ENCODE results near the gene KMT2E. TPM values are rescaled to one million over a fixed set of nuclear protein-coding genes. Genes with fewer than 3 reads are reported as not detected.

Gene KMT2E
- polyA plus RNA-seq, 2 of the 4 experiments (the other 2 are of a cell fraction) = 9.4 to 23.4 TPM

DNA sequence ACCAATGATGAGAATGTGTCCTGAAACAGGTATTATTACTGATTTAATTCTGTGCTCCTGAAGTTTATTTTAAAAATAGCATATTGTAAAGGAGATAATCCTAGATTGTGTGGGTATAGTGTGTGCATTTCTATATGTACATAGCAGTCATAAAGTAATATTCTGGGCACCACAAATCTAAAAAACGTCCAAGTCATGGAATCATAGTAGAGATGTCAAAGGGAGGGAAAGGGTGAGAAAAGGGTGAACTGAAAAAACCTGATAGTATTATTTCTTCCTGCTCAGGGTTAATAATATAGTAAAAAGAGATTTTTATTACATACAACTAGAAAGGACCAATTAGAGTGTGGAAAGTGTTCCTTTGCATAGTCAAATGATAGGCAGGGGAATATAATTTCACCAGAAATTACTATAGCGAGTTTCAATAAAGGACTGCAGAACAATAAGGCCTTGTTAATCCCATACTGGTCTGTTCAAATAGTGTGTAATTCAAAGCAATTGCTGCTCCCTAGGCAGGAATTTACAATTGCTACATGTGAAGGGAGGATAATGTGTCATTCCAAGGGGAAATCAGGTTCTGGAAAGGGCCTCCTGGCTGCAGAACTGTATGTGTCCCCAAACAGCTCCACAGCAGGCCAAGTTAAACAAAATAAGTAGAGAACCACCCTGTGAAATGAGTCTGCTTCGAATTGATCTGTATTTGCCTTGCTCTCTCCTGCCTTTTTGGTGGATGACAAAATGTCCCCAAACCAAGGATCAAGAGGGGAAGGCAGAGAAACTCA lies 42.5 kb upstream of the KMT2E start:
- ATAC-seq (peak; percentile 48 to 55; a peak in 3 of 6 replicates), FAIRE-seq (no peak), DNase-seq (ENCODE audit: low read depth in 1 of 2, low spot score in 1 of 2) (peak in 1 of 2 experiments; percentile 35)
- Histone ChIP-seq H3K4me3 (no peak overlapping the region), H3K27ac (no peak overlapping the region), H3K4me1 (no peaks in the 10 kb centered on the region), H3K4me2 (no peak overlapping the region), H3K9me3 (no peaks in the 10 kb centered on the region)
- TF ChIP-seq POLR2AphosphoS2 (conservative IDR thresholded peaks at IDR 0.05; ENCODE audit: low read length) (no peak), ZFP36 (IDR thresholded peaks at IDR 0.05; ENCODE audit: borderline replicate concordance, partially characterized antibody) (no peak), EHMT2 (IDR thresholded peaks at IDR 0.05; ENCODE audit: low read depth) (no peak), KDM5A (IDR thresholded peaks at IDR 0.05) (no peak), CEBPB (IDR thresholded peaks at IDR 0.05) (no peak)
- TF ChIP-seq, protein P1, sequence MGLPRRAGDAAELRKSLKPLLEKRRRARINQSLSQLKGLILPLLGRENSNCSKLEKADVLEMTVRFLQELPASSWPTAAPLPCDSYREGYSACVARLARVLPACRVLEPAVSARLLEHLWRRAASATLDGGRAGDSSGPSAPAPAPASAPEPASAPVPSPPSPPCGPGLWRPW (IDR thresholded peaks at IDR 0.05) = no peak
- CTCF ChIA-PET = interaction anchor here (1.1 to 2.2 kb wide), 4 partner anchors 8 to 12 kb away, joined by 3 to 19 read pairs (median 9); no protein-coding TSS in a partner anchor
- 36% methylated on average over 3 of the region's 3 CpGs for WGBS (ENCODE audit: missing lambda C conversion rate)
- POLR2A ChIA-PET = no interaction called here

DNA sequence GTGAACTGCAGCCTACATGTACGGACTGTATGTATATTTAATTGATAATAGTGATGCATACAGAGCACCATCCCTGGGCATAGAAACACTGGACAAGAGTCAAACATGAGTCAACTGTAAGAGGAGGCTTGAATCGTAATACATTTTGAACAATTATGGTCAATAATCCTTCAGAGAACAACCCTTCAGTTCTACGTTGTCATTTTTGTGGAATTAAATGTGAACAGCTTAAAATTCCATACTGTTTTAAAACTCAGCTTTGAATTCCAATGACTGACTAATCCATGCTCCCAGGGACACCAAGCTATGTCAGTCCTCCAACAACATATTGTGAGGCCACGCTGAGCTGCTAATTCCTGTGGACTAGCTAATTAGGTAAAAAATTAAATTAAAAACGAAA lies 41.5 kb upstream of the KMT2E start:
- ATAC-seq (no peak), DNase-seq (ENCODE audit: low read depth in 1 of 2, low spot score in 1 of 2) (no peak), FAIRE-seq (no peak)
- Histone ChIP-seq H3K27ac (no peak overlapping the region), H3K4me3 (no peak overlapping the region), H3K4me2 (no peak overlapping the region), H3K9me3 (no peaks in the 10 kb centered on the region), H3K4me1 (no peaks in the 10 kb centered on the region)
- ChIA-PET POLR2A (no interaction called here), CTCF (interaction anchor here (2.2 kb wide), 1 partner anchor 9 kb away, joined by 19 read pairs; no protein-coding TSS in a partner anchor)
- TF ChIP-seq FOSB (CRISPR knock-in tag; IDR thresholded peaks at IDR 0.05) = no peak
- no peak for TF ChIP-seq TP53 (CRISPR knock-in tag; IDR thresholded peaks at IDR 0.05)
- TF ChIP-seq, protein P2, sequence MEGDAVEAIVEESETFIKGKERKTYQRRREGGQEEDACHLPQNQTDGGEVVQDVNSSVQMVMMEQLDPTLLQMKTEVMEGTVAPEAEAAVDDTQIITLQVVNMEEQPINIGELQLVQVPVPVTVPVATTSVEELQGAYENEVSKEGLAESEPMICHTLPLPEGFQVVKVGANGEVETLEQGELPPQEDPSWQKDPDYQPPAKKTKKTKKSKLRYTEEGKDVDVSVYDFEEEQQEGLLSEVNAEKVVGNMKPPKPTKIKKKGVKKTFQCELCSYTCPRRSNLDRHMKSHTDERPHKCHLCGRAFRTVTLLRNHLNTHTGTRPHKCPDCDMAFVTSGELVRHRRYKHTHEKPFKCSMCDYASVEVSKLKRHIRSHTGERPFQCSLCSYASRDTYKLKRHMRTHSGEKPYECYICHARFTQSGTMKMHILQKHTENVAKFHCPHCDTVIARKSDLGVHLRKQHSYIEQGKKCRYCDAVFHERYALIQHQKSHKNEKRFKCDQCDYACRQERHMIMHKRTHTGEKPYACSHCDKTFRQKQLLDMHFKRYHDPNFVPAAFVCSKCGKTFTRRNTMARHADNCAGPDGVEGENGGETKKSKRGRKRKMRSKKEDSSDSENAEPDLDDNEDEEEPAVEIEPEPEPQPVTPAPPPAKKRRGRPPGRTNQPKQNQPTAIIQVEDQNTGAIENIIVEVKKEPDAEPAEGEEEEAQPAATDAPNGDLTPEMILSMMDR (IDR thresholded peaks at IDR 0.05) = no peak
- 74% methylated on average over 5 of the region's 5 CpGs for WGBS (ENCODE audit: missing lambda C conversion rate)

DNA sequence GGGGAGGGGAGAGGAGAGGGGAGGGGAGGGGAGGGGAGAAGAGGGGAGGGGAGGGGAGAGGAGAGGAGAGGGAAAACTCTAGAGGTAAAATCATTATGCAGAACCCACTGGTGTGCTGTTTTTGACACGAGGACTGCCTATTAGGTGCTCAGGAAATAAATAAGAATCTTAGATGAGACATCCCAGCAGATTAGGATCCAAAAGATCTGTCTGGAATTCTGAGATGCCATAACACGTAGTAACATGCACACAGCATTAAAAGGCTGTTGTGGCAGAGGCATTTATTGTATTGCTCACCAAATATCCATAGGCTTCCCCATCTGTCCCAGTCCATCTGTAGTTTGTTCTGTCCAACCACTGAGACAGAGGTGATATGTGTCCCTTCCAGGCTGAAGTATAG lies 40.8 kb upstream of the KMT2E start:
- no peak for FAIRE-seq
- DNase-seq (ENCODE audit: low read depth in 1 of 2, low spot score in 1 of 2) = no peak
- Histone ChIP-seq H3K27ac (no peak overlapping the region), H3K4me1 (no peaks in the 10 kb centered on the region), H3K9me3 (no peaks in the 10 kb centered on the region), H3K4me3 (no peak overlapping the region), H3K4me2 (no peak overlapping the region)
- ChIA-PET POLR2A (no interaction called here), CTCF (interaction anchor here (0.5 to 2.2 kb wide), 2 partner anchors 8 to 376 kb away, joined by 3 to 19 read pairs; no protein-coding TSS in a partner anchor)
- ATAC-seq = no peak
- TF ChIP-seq RNF2 (IDR thresholded peaks at IDR 0.05; ENCODE audit: borderline replicate concordance, low read depth) (no peak), HOXB13 (CRISPR knock-in tag; IDR thresholded peaks at IDR 0.05; ENCODE audit: low read depth) (no peak), NFE2L2 (conservative IDR thresholded peaks at IDR 0.05; ENCODE audit: low read length) (no peak), NPAS2 (CRISPR knock-in tag; IDR thresholded peaks at IDR 0.05; ENCODE audit: borderline replicate concordance) (no peak), FOXS1 (CRISPR knock-in tag; IDR thresholded peaks at IDR 0.05) (no peak), ZC3H11A (IDR thresholded peaks at IDR 0.05) (no peak), FOSB (CRISPR knock-in tag; IDR thresholded peaks at IDR 0.05) (no peak), MAFK (IDR thresholded peaks at IDR 0.05; ENCODE audit: partially characterized antibody) (no peak), FOSL2 (IDR thresholded peaks at IDR 0.05) (no peak), FOSL2 (CRISPR knock-in tag; IDR thresholded peaks at IDR 0.05) (no peak), JUN (IDR thresholded peaks at IDR 0.05) (no peak), HOXB5 (CRISPR knock-in tag; IDR thresholded peaks at IDR 0.05) (no peak)
- TF ChIP-seq, protein P3, sequence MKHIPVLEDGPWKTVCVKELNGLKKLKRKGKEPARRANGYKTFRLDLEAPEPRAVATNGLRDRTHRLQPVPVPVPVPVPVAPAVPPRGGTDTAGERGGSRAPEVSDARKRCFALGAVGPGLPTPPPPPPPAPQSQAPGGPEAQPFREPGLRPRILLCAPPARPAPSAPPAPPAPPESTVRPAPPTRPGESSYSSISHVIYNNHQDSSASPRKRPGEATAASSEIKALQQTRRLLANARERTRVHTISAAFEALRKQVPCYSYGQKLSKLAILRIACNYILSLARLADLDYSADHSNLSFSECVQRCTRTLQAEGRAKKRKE (CRISPR knock-in tag; IDR thresholded peaks at IDR 0.05; ENCODE audit: low read depth) = no peak
- TF ChIP-seq, protein P4, sequence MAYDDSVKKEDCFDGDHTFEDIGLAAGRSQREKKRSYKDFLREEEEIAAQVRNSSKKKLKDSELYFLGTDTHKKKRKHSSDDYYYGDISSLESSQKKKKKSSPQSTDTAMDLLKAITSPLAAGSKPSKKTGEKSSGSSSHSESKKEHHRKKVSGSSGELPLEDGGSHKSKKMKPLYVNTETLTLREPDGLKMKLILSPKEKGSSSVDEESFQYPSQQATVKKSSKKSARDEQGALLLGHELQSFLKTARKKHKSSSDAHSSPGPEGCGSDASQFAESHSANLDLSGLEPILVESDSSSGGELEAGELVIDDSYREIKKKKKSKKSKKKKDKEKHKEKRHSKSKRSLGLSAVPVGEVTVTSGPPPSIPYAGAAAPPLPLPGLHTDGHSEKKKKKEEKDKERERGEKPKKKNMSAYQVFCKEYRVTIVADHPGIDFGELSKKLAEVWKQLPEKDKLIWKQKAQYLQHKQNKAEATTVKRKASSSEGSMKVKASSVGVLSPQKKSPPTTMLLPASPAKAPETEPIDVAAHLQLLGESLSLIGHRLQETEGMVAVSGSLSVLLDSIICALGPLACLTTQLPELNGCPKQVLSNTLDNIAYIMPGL (CRISPR knock-in tag; IDR thresholded peaks at IDR 0.05; ENCODE audit: borderline replicate concordance) = no peak
- WGBS (ENCODE audit: missing lambda C conversion rate) = 64% methylated on average over 2 of the region's 2 CpGs
